PC-3 (cell line): Measurements from ENCODE around the gene RPS3.

Experiments used
- CTCF ChIP-seq: fragments of 300-600 bp; sonication (generic); conservative IDR thresholded peaks from 2 replicates; pipeline ENCODE4 v1.5.1; 2017; ENCODE audit warnings: antibody characterized with exemption, low read depth, mild to moderate bottlenecking, low read length
- EZH2 ChIP-seq: fragments of 300-600 bp; sonication (generic); IDR thresholded peaks from one replicate; pipeline ENCODE4 v1.6.1; 2017; ENCODE audit warnings: antibody characterized with exemption, mild to moderate bottlenecking, low read length; ENCODE audit not compliant: unreplicated experiment

DNA sequence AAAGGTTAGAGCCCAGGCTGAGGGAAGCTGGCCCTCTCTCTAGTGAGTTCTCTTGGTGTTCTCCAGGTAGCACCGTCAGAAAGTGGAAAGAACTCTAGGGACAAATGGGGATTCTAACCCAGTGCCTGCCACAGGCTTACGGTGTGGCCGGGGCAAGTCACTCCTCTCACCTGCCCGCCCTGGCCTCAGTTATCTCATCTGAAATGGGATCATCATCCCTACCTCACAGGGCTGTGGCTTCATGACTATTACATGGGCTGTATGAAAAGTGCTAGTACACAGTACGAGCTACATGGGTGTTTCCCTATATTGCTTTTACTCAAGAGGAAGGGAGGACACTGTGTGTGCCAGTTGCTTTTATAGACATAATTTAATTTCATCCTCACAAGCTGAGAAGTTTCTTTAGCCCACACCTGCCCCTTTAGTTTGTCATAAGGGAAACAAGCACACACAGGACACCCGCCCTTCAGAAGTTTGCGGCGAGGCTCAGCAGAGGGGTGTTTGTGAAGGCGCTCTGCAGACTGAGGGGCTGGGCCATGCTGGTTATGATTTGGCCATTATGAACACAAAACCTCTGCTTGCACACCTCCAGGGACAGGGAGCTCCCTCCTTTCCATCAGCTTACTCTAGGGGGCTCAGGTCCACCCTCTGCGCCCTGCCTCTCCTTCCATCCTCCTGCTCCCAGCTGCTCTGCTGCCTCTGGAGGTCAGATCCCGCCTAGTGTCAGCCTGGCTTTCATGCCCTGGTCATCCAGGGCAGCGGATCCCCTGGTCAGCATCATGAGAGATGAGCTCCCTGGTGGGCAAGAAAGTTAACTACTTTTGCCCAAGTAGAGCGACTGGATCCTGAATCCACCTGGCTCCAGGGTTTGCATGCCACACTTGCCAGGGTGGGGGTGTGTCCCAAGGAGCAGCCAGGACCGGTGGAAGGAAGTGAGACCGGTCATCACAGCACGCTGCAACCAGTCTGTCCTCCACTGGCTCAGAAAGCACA lies 32.5 kb downstream of the RPS3 start:
- TF ChIP-seq CTCF = peak; percentile 11; the same call in 1 of the 2 replicates
- no peak for TF ChIP-seq EZH2
